ENCODE measurements around the gene CD19. TPM values are rescaled to one million over a fixed set of nuclear protein-coding genes. Genes with fewer than 3 reads are reported as not detected.

CD19 gene
- total RNA-seq, 1 donor from 2014 or later: not detected

DNA sequence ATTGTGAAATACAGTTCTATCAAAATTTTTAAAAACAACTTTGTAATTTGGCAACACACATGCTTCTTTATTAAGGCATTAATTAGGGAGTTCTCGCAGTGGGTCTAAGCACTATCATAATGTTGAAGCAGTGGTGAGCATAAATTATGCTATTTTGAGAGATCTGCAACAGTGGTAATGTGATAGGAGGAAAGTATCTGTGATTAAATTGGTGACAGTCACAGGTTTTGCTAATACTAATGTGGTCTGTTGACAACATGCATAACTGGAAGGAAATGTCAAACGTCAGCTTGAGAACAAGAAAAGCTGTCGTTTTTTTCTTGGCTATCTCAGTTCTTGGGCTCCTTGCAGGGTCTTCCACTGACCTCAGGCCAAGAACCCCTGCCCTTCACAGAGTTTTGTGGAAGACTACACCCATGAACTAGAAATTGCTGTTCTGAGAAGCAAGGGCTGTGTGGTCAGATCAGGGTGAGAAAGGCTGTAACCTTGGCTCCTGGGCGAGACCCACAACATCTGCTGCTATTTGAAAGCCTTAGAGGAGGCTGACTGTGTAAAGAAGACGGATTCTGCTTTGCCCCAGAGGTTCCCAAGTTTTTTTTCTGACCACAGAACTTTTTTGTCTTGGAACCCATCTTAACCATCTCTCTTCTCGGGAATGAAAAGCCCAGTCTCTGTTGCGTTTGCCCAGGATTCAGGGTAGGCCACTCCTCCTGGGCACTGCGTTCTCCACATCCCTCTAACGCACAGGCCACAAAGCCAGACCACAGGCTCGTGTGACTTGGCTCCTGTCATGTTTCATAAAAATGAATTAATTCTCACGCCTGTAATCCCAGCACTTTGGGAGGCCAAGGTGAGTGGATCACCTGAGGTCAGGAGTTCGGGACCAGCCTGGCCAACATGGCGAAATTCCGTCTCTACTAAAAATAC, 39.5 kb upstream of the CD19 start:
- no peak for TF ChIP-seq CTCF (IDR thresholded peaks at IDR 0.05)
- Mint-ChIP-seq H3K36me3 (ENCODE audit: unreplicated experiment) (no peaks in the 10 kb centered on the region), H3K27me3 (ENCODE audit: unreplicated experiment) (no peaks in the 10 kb centered on the region), H3K4me1 (ENCODE audit: unreplicated experiment) (no peaks in the 10 kb centered on the region), H3K9me3 (ENCODE audit: unreplicated experiment) (no peaks in the 10 kb centered on the region), H3K4me3 (ENCODE audit: unreplicated experiment) (no peak overlapping the region), H3K27ac (ENCODE audit: unreplicated experiment) (no peak overlapping the region)
- DNase-seq (ENCODE audit: extremely low spot score, unreplicated experiment): no peak

DNA sequence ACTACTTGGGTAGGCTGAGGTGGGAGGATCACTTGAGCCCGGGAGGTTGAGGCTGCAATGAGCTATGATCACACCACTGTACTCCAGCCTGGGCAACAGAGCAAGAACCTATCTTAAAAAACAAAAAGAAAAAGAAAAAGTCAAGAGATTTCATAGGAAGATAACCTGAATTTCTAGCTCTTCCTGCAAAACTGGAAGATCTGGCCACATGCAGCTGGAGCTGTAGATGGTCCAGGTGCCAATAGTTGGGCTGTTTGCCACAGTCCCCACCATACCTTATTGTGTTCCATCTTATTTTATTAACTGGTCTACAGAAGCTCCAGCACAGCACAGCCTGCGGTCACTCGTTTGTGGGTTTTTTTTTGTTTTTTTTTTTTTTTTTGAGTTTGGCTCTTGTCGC, 38.5 kb upstream of the CD19 start:
- H3K9me3 Mint-ChIP-seq (ENCODE audit: unreplicated experiment): no peaks in the 10 kb centered on the region
- no peak overlapping the region for H3K27ac Mint-ChIP-seq (ENCODE audit: unreplicated experiment)
- DNase-seq (ENCODE audit: extremely low spot score, unreplicated experiment): no peak
- TF ChIP-seq CTCF (IDR thresholded peaks at IDR 0.05): no peak
- no peaks in the 10 kb centered on the region for H3K4me1 Mint-ChIP-seq (ENCODE audit: unreplicated experiment)
- H3K4me3 Mint-ChIP-seq (ENCODE audit: unreplicated experiment): no peak overlapping the region
- H3K36me3 Mint-ChIP-seq (ENCODE audit: unreplicated experiment): no peaks in the 10 kb centered on the region
- no peaks in the 10 kb centered on the region for H3K27me3 Mint-ChIP-seq (ENCODE audit: unreplicated experiment)

DNA sequence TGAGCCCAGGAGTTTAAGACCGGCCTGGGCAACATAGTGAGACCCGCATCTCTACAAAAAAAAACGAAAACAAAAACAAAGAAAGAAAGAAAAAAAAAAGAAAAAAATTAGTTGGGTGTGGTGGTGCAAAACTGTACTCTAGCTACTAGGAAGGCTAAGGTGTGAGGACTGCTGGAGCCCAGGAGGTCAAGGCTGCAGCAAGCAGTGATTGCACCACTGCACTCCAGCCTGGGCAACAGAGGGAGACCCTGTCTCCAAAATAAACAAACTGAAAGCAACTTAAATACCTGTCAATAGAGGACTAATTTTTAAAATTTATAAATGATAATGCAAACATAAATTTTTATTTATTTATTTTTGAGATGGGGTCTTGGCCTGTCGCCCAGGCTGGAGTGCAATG, 36.2 kb upstream of the CD19 start:
- Mint-ChIP-seq H3K4me3 (ENCODE audit: unreplicated experiment) (no peak overlapping the region), H3K27ac (ENCODE audit: unreplicated experiment) (no peak overlapping the region), H3K27me3 (ENCODE audit: unreplicated experiment) (no peaks in the 10 kb centered on the region), H3K9me3 (ENCODE audit: unreplicated experiment) (no peaks in the 10 kb centered on the region), H3K4me1 (ENCODE audit: unreplicated experiment) (no peaks in the 10 kb centered on the region), H3K36me3 (ENCODE audit: unreplicated experiment) (no peaks in the 10 kb centered on the region)
- no peak for DNase-seq (ENCODE audit: extremely low spot score, unreplicated experiment)
- TF ChIP-seq CTCF (IDR thresholded peaks at IDR 0.05): no peak

DNA sequence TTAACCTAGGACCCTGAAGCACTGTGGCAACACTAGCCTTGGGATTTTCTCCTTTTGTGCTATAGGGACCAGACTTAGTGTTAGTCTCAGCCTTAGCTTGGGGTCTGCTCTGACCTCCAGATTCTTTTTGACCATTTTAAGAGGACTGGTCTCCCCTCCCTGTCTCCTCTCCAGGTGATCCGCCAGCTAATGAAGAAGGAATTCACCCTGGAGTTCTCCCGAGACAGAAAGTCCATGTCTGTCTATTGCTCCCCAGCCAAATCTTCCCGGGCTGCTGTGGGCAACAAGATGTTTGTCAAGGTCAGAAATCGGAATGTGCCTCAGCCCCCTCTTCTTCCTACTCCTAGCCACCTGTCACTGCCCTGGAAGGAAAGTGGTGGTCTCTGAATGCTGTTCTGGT, 33.9 kb upstream of the CD19 start:
- no peaks in the 10 kb centered on the region for H3K4me1 Mint-ChIP-seq (ENCODE audit: unreplicated experiment)
- DNase-seq (ENCODE audit: extremely low spot score, unreplicated experiment): no peak
- no peaks in the 10 kb centered on the region for H3K36me3 Mint-ChIP-seq (ENCODE audit: unreplicated experiment)
- no peak overlapping the region for H3K27ac Mint-ChIP-seq (ENCODE audit: unreplicated experiment)
- no peak for TF ChIP-seq CTCF (IDR thresholded peaks at IDR 0.05)
- no peaks in the 10 kb centered on the region for H3K27me3 Mint-ChIP-seq (ENCODE audit: unreplicated experiment)
- no peaks in the 10 kb centered on the region for H3K9me3 Mint-ChIP-seq (ENCODE audit: unreplicated experiment)
- no peak overlapping the region for H3K4me3 Mint-ChIP-seq (ENCODE audit: unreplicated experiment)

DNA sequence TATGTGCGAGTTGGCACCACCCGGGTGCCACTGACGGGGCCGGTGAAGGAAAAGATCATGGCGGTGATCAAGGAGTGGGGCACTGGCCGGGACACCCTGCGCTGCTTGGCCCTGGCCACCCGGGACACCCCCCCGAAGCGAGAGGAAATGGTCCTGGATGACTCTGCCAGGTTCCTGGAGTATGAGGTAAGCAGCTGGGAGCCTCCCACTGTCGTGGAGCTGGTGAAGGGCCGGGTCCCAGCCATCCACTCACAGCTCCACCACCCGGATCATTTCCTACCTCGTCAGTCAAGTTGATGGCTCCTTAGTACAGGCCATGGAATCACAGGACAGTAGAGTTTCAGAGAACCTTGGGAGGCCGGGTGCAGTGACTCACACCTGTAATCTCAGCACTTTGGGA, 33.5 kb upstream of the CD19 start:
- Mint-ChIP-seq H3K9me3 (ENCODE audit: unreplicated experiment) (no peaks in the 10 kb centered on the region), H3K4me3 (ENCODE audit: unreplicated experiment) (no peak overlapping the region), H3K4me1 (ENCODE audit: unreplicated experiment) (no peaks in the 10 kb centered on the region), H3K27me3 (ENCODE audit: unreplicated experiment) (no peaks in the 10 kb centered on the region), H3K27ac (ENCODE audit: unreplicated experiment) (no peak overlapping the region), H3K36me3 (ENCODE audit: unreplicated experiment) (no peaks in the 10 kb centered on the region)
- no peak for DNase-seq (ENCODE audit: extremely low spot score, unreplicated experiment)
- no peak for TF ChIP-seq CTCF (IDR thresholded peaks at IDR 0.05)
